ENCODE measurements around the gene ZNF362.

GRCh38 chr1:33295450-33296081, 39.3 kb downstream of the ZNF362 start:
- TF ChIP-seq CTCF (IDR thresholded peaks at IDR 0.05) (peak; percentile 93 to 98 (median 96)), POLR2A (IDR thresholded peaks at IDR 0.05) (no peak)
